H9 (cell line): Measurements from ENCODE around the gene OTOGL. TPM values are rescaled to one million over a fixed set of nuclear protein-coding genes. Genes with fewer than 3 reads are reported as not detected.

ENCODE experiments used
- DNase-seq: peaks from one replicate; pipeline ENCODE4 v3.0.0-alpha.2; 2017
- H2AFZ ChIP-seq: one replicate; pipeline ENCODE4 v1.6.1; 2013; ENCODE audit warnings: mild to moderate bottlenecking, low read length, control low read depth, moderate library complexity
- H2AK5ac ChIP-seq: 2 replicates; pipeline ENCODE4 v1.6.1; 2013; ENCODE audit warnings: low read length, control low read depth, mixed read lengths; ENCODE audit not compliant: insufficient read length
- H2BK120ac ChIP-seq: one replicate; pipeline ENCODE4 v1.6.1; 2013; ENCODE audit warnings: low read depth, mild to moderate bottlenecking, low read length, control low read depth, inconsistent platforms; ENCODE audit not compliant: poor library complexity, severe bottlenecking
- H2BK12ac ChIP-seq: 2 replicates; pipeline ENCODE4 v1.6.1; 2013; ENCODE audit warnings: low read length, control low read depth, mixed read lengths, low read depth; ENCODE audit not compliant: insufficient read length
- H2BK15ac ChIP-seq: 2 replicates; pipeline ENCODE4 v1.6.1; 2013; ENCODE audit warnings: low read depth, low read length, control low read depth
- H2BK20ac ChIP-seq: one replicate; pipeline ENCODE4 v1.6.1; 2013; ENCODE audit warnings: low read depth, mild to moderate bottlenecking, low read length, control low read depth, inconsistent platforms; ENCODE audit not compliant: poor library complexity, severe bottlenecking
- H2BK5ac ChIP-seq: 2 replicates; pipeline ENCODE4 v1.6.1; 2013; ENCODE audit warnings: low read length, control low read depth, mixed read lengths; ENCODE audit not compliant: insufficient read length
- H3K14ac ChIP-seq: 2 replicates; pipeline ENCODE4 v1.6.1; 2013; ENCODE audit warnings: low read length, control low read depth; ENCODE audit not compliant: insufficient read depth
- H3K18ac ChIP-seq: 2 replicates; pipeline ENCODE4 v1.6.1; 2013; ENCODE audit warnings: low read depth, mild to moderate bottlenecking, mixed read lengths, low read length, control low read depth; ENCODE audit not compliant: insufficient read length
- H3K23ac ChIP-seq: 2 replicates; pipeline ENCODE4 v1.6.1; 2013; ENCODE audit warnings: low read length, control low read depth, mixed read lengths, low read depth; ENCODE audit not compliant: insufficient read length
- H3K23me2 ChIP-seq: 2 replicates; pipeline ENCODE4 v1.6.1; 2013; ENCODE audit warnings: low read depth, mild to moderate bottlenecking, mixed read lengths, low read length, control low read depth; ENCODE audit not compliant: insufficient read length, poor library complexity, severe bottlenecking
- H3K27ac ChIP-seq: 2 replicates; pipeline ENCODE4 v1.5.1; 2013; ENCODE audit warnings: low read length, control low read depth, mixed read lengths, low read depth; ENCODE audit not compliant: insufficient read length
- H3K27me3 ChIP-seq: 2 replicates; pipeline ENCODE4 v1.6.1; 2013; ENCODE audit warnings: low read length, control low read depth, inconsistent platforms; ENCODE audit not compliant: insufficient read depth
- H3K4ac ChIP-seq: 2 replicates; pipeline ENCODE4 v1.6.1; 2013; ENCODE audit warnings: low read depth, mild to moderate bottlenecking, control low read depth, inconsistent platforms, low read length, moderate library complexity
- H3K4me1 ChIP-seq: 2 replicates; pipeline ENCODE4 v1.6.1; 2013; ENCODE audit warnings: low read length, control low read depth, inconsistent platforms; ENCODE audit not compliant: insufficient read depth
- H3K4me2 ChIP-seq: 2 replicates; pipeline ENCODE4 v1.6.1; 2013; ENCODE audit warnings: low read length, control low read depth, mixed read lengths; ENCODE audit not compliant: insufficient read length, insufficient read depth
- H3K56ac ChIP-seq: 2 replicates; pipeline ENCODE4 v1.6.1; 2013; ENCODE audit warnings: low read depth, mild to moderate bottlenecking, mixed read lengths, low read length, control low read depth; ENCODE audit not compliant: insufficient read length
- H3K79me1 ChIP-seq: 2 replicates; pipeline ENCODE4 v1.6.1; 2013; ENCODE audit warnings: low read depth, mild to moderate bottlenecking, moderate library complexity, low read length, control low read depth, inconsistent platforms; ENCODE audit not compliant: insufficient read depth, poor library complexity, severe bottlenecking
- H3K79me2 ChIP-seq: 2 replicates; pipeline ENCODE4 v1.6.1; 2013; ENCODE audit warnings: low read length, control low read depth, inconsistent platforms; ENCODE audit not compliant: insufficient read depth
- H3K9ac ChIP-seq: 2 replicates; pipeline ENCODE4 v1.6.1; 2013; ENCODE audit warnings: low read length, control low read depth, mixed read lengths; ENCODE audit not compliant: insufficient read length; ENCODE audit errors: extremely low read depth
- H3K9me3 ChIP-seq: one replicate; pipeline ENCODE4 v1.6.1; 2013; ENCODE audit warnings: low read depth, low read length, inconsistent platforms; ENCODE audit not compliant: control insufficient read depth
- H3T11ph ChIP-seq: one replicate; pipeline ENCODE4 v1.6.1; 2013; ENCODE audit warnings: mild to moderate bottlenecking, low read length, control low read depth, inconsistent platforms
- H4K20me1 ChIP-seq: one replicate; pipeline ENCODE4 v1.6.1; 2013; ENCODE audit not compliant: control insufficient read depth, insufficient read length, insufficient read depth
- H4K5ac ChIP-seq: 2 replicates; pipeline ENCODE4 v1.6.1; 2013; ENCODE audit warnings: low read depth, mild to moderate bottlenecking, mixed read lengths, low read length, control low read depth; ENCODE audit not compliant: insufficient read length
- H4K8ac ChIP-seq: replicated peaks from 2 replicates; pipeline ENCODE4 v1.6.1; 2013; ENCODE audit warnings: low read length, control low read depth, mixed read lengths, low read depth; ENCODE audit not compliant: insufficient read length
- H4K91ac ChIP-seq: 2 replicates; pipeline ENCODE4 v1.6.1; 2013; ENCODE audit warnings: low read depth, mild to moderate bottlenecking, moderate library complexity, mixed read lengths, low read length, control low read depth; ENCODE audit not compliant: insufficient read length
- H3K27ac Mint-ChIP-seq, 3 experiments: 2 replicates in 2 of 3; 3 replicates in 1 of 3; pipeline ENCODE4 v1.8.0; 2020 to 2021; ENCODE audit warnings: mixed read lengths in 3 of 3, mild to moderate bottlenecking in 1 of 3, moderate library complexity in 1 of 3
- H3K27me3 Mint-ChIP-seq: 2 replicates; pipeline ENCODE4 v1.8.0; 2021; ENCODE audit warnings: low read depth, mild to moderate bottlenecking, moderate library complexity, mixed read lengths
- H3K36me3 Mint-ChIP-seq, 3 experiments: 2 replicates in 2 of 3; 3 replicates in 1 of 3; pipeline ENCODE4 v1.8.0; 2020 to 2021; ENCODE audit warnings: low read depth in 3 of 3, mixed read lengths in 3 of 3; ENCODE audit not compliant: insufficient read depth in 1 of 3
- H3K4me1 Mint-ChIP-seq, 2 experiments: 2 replicates each; pipeline ENCODE4 v1.8.0; 2020; ENCODE audit warnings: mixed read lengths in 2 of 2
- H3K4me3 Mint-ChIP-seq, 2 experiments: 2 replicates in 1 of 2; 3 replicates in 1 of 2; pipeline ENCODE4 v1.8.0; 2020 to 2021; ENCODE audit warnings: mild to moderate bottlenecking in 2 of 2, mixed read lengths in 2 of 2, moderate library complexity in 1 of 2
- H3K9me3 Mint-ChIP-seq, 2 experiments: 2 replicates in 1 of 2; 3 replicates in 1 of 2; pipeline ENCODE4 v1.8.0; 2020; ENCODE audit warnings: mild to moderate bottlenecking in 2 of 2, mixed read lengths in 2 of 2, moderate library complexity in 1 of 2
- WGBS: extraction: QIAGEN DNeasy Blood & Tissue Kit; methylation state at CpG from one replicate; pipeline ENCODE4 v1.1.7; 2013; ENCODE audit warnings: missing lambda C conversion rate, low lambda C conversion rate, mixed read lengths; ENCODE audit not compliant: insufficient read length; ENCODE audit errors: extremely low coverage; 5-methylcytosine and 5-hydroxymethylcytosine counted together
- total RNA-seq: library from RNA; stranded (reverse); gene quantifications from 2 replicates; pipeline ENCODE4 v1.2.1, GENCODE V29; 2021
- TF ChIP-seq, protein P1 (sequence below): fragments of 200-600 bp; sonication (generic); conservative IDR thresholded peaks from 3 replicates; pipeline ENCODE4 v1.8.0; 2021; ENCODE audit warnings: antibody characterized with exemption, mild to moderate bottlenecking

The OTOGL gene
- total RNA-seq, 1 experiment from 2014 or later = 0.11 TPM

DNA sequence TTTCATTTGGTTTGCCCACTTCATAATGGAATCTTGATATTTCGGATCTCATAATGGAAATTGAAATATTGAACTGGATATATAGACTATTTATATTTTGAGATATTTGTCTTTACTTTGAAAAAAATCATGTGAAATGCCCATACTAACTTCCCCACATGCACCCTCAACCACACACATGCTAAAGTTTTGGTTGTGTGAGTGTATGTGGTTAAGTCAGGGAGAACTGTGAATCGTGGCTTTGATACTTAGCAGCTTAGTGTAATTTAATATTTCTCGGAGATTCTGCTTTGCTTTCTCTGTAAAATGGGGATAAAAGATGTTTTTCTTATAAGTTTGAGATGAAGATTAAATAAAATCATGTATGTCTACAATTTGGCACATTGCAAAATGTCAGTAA, 162.1 kb downstream of the OTOGL start:
- H3K36me3 Mint-ChIP-seq = no peaks in the 10 kb centered on the region
- H3K4ac ChIP-seq = no peak overlapping the region
- no peaks in the 10 kb centered on the region for H3K9me3 ChIP-seq
- H4K8ac ChIP-seq = no peak overlapping the region
- H3K4me2 ChIP-seq = no peak overlapping the region
- H2BK5ac ChIP-seq = no peak overlapping the region
- H2BK15ac ChIP-seq = no peak overlapping the region
- no peaks in the 10 kb centered on the region for H3K23me2 ChIP-seq
- H4K91ac ChIP-seq = no peak overlapping the region
- no peaks in the 10 kb centered on the region for H3K9me3 Mint-ChIP-seq
- no peak overlapping the region for H4K5ac ChIP-seq
- H4K20me1 ChIP-seq = no peaks in the 10 kb centered on the region
- no peak overlapping the region for H2AFZ ChIP-seq
- H3K23ac ChIP-seq = no peak overlapping the region
- H3K79me1 ChIP-seq = no peaks in the 10 kb centered on the region
- no peak overlapping the region for H3K18ac ChIP-seq
- no peak overlapping the region for H2AK5ac ChIP-seq
- H3K27ac Mint-ChIP-seq = no peak overlapping the region
- peaks cover 3% of the 10 kb centered on the region in 2 experiments; a peak in 1 of 4 replicates for H3K4me1 Mint-ChIP-seq
- no peak overlapping the region for H3K4me3 Mint-ChIP-seq
- H3K79me2 ChIP-seq = no peaks in the 10 kb centered on the region
- WGBS = no CpG with 5 or more reads among the region's 3 CpGs
- H3K56ac ChIP-seq = no peak overlapping the region
- H2BK20ac ChIP-seq = no peak overlapping the region
- no peaks in the 10 kb centered on the region for H3K27me3 Mint-ChIP-seq
- H2BK12ac ChIP-seq = no peak overlapping the region
- no peak overlapping the region for H3K9ac ChIP-seq
- H3K27ac ChIP-seq = no peak overlapping the region
- no peak overlapping the region for H3K14ac ChIP-seq
- no peaks in the 10 kb centered on the region for H3K27me3 ChIP-seq
- DNase-seq = no peak
- no peaks in the 10 kb centered on the region for H3K4me1 ChIP-seq
- H2BK120ac ChIP-seq = no peak overlapping the region
- TF ChIP-seq, protein P1, sequence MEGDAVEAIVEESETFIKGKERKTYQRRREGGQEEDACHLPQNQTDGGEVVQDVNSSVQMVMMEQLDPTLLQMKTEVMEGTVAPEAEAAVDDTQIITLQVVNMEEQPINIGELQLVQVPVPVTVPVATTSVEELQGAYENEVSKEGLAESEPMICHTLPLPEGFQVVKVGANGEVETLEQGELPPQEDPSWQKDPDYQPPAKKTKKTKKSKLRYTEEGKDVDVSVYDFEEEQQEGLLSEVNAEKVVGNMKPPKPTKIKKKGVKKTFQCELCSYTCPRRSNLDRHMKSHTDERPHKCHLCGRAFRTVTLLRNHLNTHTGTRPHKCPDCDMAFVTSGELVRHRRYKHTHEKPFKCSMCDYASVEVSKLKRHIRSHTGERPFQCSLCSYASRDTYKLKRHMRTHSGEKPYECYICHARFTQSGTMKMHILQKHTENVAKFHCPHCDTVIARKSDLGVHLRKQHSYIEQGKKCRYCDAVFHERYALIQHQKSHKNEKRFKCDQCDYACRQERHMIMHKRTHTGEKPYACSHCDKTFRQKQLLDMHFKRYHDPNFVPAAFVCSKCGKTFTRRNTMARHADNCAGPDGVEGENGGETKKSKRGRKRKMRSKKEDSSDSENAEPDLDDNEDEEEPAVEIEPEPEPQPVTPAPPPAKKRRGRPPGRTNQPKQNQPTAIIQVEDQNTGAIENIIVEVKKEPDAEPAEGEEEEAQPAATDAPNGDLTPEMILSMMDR = no peak
- no peak overlapping the region for H3T11ph ChIP-seq
